Right lung (tissue), 5 donors: ENCODE results near the gene SLITRK2. TPM values are rescaled to one million over a fixed set of nuclear protein-coding genes. Genes with fewer than 3 reads are reported as not detected.

Source experiments
- DNase-seq, 2 donors: peaks; one replicate each; pipeline ENCODE4 v3.0.0-alpha.2; 2013
- polyA plus RNA-seq, 5 donors: library from polyadenylated mRNA; unstranded; fragments of 120-200 nt; gene quantifications; one replicate each; pipeline versions ENCODE4 v1.2.1 to v1.2.3, GENCODE V29; 2013; ENCODE audit warnings: inconsistent platforms in 1 of 5, low replicate concordance in 1 of 5; ENCODE audit not compliant: insufficient read length in 5 of 5, insufficient read depth in 1 of 5

SLITRK2 gene
- polyA plus RNA-seq, 5 donors = 2.1 to 5.9 (median 4.9) TPM

- no peak for DNase-seq
These were observed 31.2 kb downstream of the SLITRK2 start for GRCh38 chrX:145848857-145849256.

GRCh38 chrX:145853181-145853580, 35.6 kb downstream of the SLITRK2 start:
- no peak for DNase-seq

DNA sequence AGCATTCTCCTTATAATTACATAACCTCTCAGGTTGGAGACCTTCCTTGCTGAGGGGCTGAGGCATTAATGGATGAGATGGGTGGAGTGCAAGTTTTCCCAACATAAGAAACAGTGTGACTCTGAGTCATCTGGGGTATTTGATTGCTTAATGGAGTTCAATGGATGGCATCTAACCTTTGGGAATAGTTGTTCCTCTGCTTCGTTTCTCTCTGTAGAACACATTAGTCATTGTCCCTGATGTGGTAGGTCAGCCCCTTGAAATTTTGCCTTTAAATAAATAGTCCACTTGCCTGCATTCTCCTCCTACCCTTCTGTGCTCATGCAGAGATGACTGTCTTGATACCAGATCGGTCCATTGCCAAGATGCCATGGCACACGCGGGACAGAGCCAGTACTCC, 38.6 kb downstream of the SLITRK2 start:
- no peak for DNase-seq

DNA sequence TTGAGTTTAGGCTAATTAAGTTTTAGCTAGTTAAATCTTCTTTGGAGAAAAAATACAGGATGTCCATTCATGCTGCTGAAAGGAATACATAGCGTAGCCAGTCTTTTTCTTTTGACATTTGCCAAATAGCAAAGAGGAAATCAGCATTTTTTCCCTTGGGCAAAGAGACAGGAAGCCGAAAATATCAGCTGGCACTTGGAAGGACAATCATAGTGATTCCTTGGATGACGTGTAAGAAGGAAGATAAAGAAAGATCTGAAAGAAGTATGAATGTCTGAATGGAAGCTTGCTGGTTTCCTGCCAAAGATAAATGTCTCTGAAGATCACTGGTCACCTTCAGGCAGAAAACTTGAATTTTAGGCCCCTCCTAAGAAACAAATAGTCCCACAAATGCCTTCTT, 44.2 kb downstream of the SLITRK2 start:
- DNase-seq = no peak

GRCh38 chrX:145865082-145865481, 47.5 kb downstream of the SLITRK2 start:
- peak in 1 of 2 donors; percentile 8 for DNase-seq
